ENCODE measurements around the gene WDR1.

Gene WDR1

DNA sequence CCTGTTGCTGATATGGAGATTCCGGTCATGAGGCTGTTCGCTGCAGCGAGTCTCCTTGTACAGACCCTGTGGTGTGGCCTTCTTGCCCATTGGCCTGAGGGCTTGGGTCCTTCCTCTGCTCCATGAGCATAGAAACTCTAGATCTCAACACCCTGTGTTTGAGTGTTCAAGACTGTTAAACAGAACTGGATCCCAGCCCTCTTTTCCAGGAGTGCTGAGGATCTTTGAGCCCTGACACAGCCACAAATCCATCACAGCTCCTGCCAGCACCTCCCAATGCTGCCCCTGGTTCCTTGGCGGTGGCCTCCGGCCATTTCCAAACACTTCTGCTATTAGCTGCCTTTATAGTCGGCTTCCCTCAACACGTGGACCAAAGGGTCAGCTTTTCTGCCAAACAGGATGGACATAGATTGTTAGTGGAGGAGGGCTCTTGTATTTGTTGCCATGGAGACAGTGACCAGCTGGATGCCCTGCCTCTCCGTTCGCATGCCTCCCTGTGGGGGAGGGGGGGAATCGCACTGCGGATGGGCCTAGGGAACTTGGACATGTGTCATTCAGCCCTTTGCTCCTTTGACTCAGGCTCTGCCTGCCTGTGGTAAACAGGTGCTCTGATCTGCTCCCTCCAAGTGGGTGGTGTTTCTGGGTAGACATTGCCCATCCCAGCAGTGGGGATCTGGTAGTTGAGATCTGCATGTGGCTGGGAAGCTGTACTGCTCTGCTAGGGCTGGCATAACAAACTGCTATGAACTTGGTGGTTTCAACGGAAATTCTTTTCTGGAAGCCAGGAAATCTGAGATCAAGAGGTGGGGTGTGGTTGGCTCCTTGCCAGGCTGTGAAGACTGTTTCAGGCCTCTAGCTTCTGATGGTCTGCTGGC lies 6.9 kb upstream of the WDR1 start:
- Mint-ChIP-seq H3K27ac (peak overlapping the region; percentile 27), H3K9me3 (no peaks in the 10 kb centered on the region), H3K4me1 (ENCODE audit: low read depth) (peaks cover 31% of the 10 kb centered on the region), H3K36me3 (ENCODE audit: low read depth) (no peaks in the 10 kb centered on the region), H3K4me3 (no peak overlapping the region), H3K27me3 (peaks cover 17% of the 10 kb centered on the region)
- intact Hi-C loops (cut with micrococcal nuclease), result no loop called here

DNA sequence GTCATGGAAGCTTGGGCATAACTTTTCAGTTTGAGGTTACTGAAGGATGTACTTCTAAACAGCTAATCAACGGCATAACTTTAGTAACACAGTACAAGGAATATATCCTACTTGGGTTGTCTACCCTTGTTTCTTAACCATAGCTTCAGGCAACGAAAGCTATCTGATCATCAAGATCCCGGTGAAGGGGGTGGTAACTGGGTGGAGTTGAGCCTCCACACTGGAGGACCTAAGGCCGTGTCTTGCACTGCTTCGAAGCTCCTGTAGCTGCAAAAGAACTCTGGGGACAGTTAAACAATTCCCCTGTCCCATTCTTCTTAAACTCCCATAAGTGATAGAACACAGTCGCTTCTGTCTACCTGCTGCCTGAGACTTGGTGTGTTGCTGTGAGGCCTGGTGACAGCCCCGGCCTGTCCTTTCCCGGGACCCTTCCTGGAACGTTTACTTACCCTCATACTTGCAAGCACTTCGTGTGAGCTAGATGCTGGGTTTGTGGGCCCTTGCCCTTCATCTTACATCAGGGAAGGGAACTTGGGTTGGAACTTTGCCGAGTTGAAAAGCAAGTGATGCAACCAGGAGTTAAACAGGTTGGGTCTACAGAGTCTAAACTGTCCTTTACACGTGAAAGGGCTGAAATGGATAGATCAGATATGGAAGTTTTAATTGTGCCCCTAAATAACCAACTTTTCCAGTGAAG lies 5.8 kb upstream of the WDR1 start:
- intact Hi-C loops (cut with micrococcal nuclease), result no loop called here
- no peak overlapping the region for H3K27ac Mint-ChIP-seq
- no peaks in the 10 kb centered on the region for H3K9me3 Mint-ChIP-seq
- H3K36me3 Mint-ChIP-seq (ENCODE audit: low read depth), result no peaks in the 10 kb centered on the region
- peaks cover 17% of the 10 kb centered on the region for H3K27me3 Mint-ChIP-seq
- H3K4me3 Mint-ChIP-seq, result no peak overlapping the region
- H3K4me1 Mint-ChIP-seq (ENCODE audit: low read depth), result peaks cover 42% of the 10 kb centered on the region

DNA sequence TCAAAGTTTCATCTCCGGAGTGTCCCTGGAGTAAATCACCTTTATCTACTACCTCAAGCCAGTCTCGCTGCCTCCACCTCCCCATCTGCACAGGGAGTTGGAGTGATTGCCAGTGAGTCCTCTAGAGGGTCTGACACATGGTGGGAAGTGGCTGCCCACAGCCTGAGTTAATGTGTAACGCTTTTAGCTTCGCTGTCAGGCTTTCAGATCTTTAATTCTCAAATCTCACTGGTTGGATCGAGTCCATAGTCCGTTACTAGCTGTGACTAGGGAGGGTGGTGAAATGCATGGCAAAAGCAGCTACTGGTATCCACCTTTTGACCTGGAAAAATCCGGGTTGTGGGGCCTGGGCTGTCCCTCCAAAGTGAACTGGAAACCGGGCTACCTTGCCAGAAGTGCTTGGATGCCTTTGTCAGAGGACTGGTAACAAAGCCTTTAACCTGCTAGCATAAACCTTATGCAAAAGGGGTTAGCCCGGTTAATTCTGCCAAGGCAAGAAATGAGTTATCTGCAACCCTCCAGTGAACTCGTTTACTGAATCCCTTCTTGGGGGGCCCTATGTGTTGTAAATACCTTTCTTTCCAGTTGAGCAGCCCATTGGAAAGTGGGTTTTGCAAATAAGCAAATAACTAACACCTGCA lies 5.1 kb upstream of the WDR1 start:
- Mint-ChIP-seq H3K27me3 (peaks cover 17% of the 10 kb centered on the region), H3K36me3 (ENCODE audit: low read depth) (peaks cover 5% of the 10 kb centered on the region), H3K4me1 (ENCODE audit: low read depth) (peaks cover 47% of the 10 kb centered on the region), H3K4me3 (no peak overlapping the region), H3K9me3 (no peaks in the 10 kb centered on the region), H3K27ac (peak overlapping the region; percentile 59)
- intact Hi-C loops (cut with micrococcal nuclease), result no loop called here

DNA sequence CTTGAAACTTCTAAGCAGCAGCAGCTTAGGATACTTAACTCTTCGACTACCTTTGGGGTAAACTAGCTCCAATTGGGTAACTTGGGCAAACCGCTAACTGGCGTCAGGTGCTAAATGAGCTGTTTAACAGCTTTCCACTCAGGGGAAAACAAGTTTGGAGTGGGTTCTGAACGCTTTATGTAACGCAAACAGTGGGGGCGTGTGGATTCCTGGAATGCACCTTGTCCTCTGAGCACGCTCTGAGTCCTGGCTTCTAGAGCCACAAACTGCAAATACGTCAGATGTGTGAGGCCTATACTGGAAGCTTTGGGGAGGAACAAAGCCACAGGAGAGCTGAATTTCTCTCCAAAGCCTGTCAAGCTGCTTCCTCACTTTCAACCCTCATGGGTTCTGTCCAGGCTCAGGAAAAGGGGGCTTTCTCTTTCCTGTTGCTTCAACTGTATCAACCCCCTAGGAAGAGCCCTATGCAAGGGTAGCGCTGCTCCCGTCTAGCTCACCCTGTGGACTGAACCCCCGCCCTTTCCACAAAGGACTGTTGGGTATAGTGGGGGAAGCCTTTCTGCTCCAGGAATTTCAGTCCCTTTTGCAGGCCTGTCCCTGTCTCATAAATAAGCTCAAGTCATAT lies 4.5 kb upstream of the WDR1 start:
- intact Hi-C loops (cut with micrococcal nuclease), result no loop called here

DNA sequence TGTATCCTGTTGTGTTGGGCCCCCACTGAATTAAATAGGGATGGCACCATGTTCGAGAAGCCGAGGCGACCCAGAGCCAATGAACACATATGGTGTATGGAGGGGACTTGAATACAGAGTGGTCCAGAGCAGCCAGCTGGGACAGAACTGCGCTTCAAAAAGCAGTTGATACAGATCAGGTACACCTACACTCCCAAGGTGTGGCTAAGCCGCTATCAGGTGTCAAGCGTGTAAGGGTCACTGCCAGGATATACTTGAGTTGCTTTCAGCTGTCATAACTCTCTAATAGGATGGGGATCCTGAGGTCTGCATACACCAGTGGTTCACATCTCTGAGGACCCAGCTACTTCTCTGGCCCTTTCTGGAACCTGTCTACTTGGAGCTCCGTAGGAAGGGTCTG lies 3.2 kb upstream of the WDR1 start:
- Mint-ChIP-seq H3K4me1 (ENCODE audit: low read depth) (peaks cover 54% of the 10 kb centered on the region), H3K4me3 (no peak overlapping the region), H3K27ac (no peak overlapping the region), H3K9me3 (no peaks in the 10 kb centered on the region), H3K27me3 (peaks cover 17% of the 10 kb centered on the region), H3K36me3 (ENCODE audit: low read depth) (peaks cover 21% of the 10 kb centered on the region)
- intact Hi-C loops (cut with micrococcal nuclease), result no loop called here

More for the DNA sequence above, 4.5 kb upstream of the WDR1 start:
- peak overlapping the region; percentile 59 for H3K27ac Mint-ChIP-seq
- H3K4me1 Mint-ChIP-seq (ENCODE audit: low read depth), result peaks cover 47% of the 10 kb centered on the region
- no peaks in the 10 kb centered on the region for H3K9me3 Mint-ChIP-seq
- no peak overlapping the region for H3K4me3 Mint-ChIP-seq
- peaks cover 8% of the 10 kb centered on the region for H3K36me3 Mint-ChIP-seq (ENCODE audit: low read depth)
- peaks cover 17% of the 10 kb centered on the region for H3K27me3 Mint-ChIP-seq

DNA sequence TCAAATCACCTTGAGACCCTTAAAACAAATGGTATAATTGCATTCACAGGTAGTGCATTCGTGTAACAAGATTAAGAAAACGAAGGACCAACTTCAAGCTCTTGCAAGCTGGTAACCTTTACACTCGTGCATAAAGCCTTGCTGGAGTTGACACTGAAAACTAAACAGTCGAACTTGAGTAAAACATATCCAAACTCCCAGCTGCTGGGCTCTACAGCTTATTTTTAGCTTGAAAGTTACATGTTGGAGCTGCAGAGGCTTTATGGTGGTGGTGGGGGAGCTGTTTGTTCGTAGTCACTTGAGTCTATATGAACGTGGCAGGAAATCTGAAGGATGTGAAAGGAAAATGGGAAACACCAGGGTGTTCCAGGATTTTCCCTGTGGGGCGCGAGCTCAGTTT lies 2.7 kb upstream of the WDR1 start:
- Mint-ChIP-seq H3K4me1 (ENCODE audit: low read depth) (peaks cover 54% of the 10 kb centered on the region), H3K36me3 (ENCODE audit: low read depth) (peaks cover 26% of the 10 kb centered on the region), H3K9me3 (no peaks in the 10 kb centered on the region), H3K4me3 (no peak overlapping the region), H3K27me3 (peaks cover 17% of the 10 kb centered on the region), H3K27ac (no peak overlapping the region)
- intact Hi-C loops (cut with micrococcal nuclease), result no loop called here

DNA sequence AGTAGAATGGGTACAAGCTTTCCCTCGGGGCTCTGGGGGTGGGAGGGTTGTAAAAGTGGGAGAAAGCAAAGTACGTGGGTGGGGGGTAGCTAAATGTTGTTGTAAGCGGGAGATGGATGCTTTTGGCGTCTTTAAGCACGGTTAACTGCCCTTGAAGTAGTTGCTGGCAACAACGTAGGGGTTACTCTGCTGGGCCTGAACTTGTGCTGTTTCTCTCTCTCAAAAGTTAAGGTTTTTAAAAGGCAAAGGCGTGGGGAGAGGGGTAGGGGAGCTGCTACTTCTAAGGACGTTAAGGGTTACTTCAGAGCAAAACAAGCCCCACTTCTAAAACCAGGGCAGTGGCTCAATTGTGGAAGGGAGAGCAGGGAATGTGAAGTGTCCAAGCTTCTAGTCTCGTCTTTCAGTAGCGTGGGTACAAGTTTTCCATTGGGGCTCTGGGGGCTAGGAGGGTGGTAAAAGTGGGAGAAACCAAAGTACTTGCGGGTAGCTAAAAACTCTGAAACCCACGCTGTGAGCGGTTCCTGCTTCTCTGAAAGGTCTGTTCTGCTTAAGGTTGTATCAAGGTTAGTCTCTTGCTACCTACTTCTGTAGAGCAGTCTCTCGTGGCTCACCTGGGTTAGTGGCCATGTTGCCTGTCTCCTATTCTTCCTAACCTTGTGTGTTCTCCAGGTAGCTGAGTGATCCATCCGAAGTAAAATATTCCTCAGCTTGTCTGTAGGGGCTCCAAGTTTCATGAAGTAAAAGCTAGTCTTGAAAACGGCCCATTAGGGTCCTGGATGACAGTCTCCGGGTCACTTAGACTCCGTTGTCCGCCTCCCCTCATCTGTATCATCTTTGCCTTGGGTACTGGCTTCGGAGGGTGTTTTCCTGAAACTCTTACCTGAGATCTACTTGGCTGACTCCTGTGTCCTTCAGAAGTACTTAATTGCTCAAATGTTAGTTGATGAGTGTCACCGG lies 1.7 kb upstream of the WDR1 start:
- peak overlapping the region; percentile 99 for H3K27ac Mint-ChIP-seq
- intact Hi-C loops (cut with micrococcal nuclease), result no loop called here
- peaks cover 35% of the 10 kb centered on the region for H3K36me3 Mint-ChIP-seq (ENCODE audit: low read depth)

DNA sequence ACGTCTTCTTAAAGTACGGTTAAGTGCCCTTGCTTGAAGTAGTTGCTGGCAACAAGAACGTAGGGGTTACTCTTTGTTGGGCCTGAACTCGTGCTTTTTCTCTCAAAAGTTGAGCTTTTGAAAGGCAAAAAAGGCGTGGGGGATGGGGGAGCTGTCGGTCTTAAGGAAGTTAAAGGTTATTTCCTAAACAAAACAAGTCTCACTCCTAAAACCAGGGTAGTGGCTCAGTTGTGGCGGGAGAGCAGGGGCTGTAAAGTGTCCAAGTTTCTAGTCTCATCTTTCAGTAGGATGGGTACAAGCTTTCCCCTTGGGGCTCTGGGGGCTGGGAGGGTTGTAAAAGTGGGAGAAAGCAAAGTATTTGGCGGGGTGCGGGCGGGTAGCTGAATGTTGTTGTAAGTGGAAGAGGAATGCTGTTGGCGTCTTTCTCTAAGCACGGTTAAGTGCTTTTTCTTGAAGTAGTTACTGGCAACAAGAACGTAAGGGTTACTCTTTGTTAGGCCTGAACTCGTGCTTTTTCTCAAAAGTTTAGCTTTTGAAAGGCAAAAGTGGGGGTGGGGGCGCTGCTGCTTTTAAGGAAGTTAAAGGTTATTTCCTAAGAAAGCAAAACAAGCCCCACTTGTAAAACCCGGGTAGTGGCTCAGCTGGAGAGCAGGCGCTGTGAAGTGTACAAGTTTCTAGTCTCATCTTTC lies 904 bp upstream of the WDR1 start:
- Mint-ChIP-seq H3K4me3 (peak overlapping the region; percentile 78), H3K9me3 (no peaks in the 10 kb centered on the region), H3K4me1 (ENCODE audit: low read depth) (peaks cover 62% of the 10 kb centered on the region), H3K27ac (peak overlapping the region; percentile 99), H3K36me3 (ENCODE audit: low read depth) (peaks cover 44% of the 10 kb centered on the region), H3K27me3 (peaks cover 15% of the 10 kb centered on the region)
- intact Hi-C loops (cut with micrococcal nuclease), result loop anchor here (2.0 kb wide), 1 partner anchor 99 kb away; no protein-coding TSS in a partner anchor

More for the DNA sequence above, 1.7 kb upstream of the WDR1 start:
- H3K27me3 Mint-ChIP-seq, result peaks cover 17% of the 10 kb centered on the region
- H3K4me1 Mint-ChIP-seq (ENCODE audit: low read depth), result peaks cover 54% of the 10 kb centered on the region
- peak overlapping the region; percentile 78 for H3K4me3 Mint-ChIP-seq
- no peaks in the 10 kb centered on the region for H3K9me3 Mint-ChIP-seq

DNA sequence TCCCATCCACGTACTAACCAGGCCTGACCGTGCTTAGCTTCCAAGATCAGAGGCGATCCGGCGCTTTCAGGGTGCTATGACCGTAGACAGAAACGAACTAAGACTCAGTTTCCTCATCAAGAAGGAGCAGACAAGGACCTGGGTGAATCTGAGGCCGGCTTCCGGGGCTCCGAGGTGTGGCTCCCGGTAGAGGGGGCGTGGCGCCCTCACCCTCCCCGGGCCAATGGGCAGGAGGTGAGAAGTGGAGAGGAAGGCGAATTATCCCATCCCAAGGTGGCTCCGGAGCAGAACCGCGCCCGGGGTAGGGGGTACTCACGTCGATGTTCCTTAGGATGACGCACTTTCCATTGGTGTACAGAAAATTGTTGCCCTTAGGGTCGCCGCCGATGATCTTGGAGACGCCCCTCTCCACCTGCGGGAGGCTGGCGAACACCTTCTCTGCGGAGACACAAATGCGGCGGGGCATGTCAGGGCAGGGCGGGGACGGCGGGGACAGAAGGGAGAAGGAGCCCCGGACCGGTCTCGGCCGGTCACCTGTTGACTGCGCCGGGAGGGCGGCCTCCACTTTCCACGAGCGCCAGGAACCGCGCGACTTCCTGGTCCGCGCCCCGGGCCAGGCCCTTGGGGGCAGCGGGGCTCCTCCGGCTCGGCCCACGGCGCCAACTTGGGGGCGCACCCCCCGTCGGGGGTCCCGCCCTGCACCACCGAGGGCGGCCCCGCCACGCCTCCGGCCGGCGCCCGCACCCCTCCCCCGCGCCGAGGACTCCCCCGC lies 616 bp downstream of the WDR1 start:
- peak overlapping the region; percentile 99 for H3K27ac Mint-ChIP-seq
- H3K4me1 Mint-ChIP-seq (ENCODE audit: low read depth), result peaks cover 72% of the 10 kb centered on the region
- intact Hi-C loops (cut with micrococcal nuclease), result loop anchor here (1.0 to 2.0 kb wide), 2 partner anchors 20 to 97 kb away; no protein-coding TSS in a partner anchor
- peak overlapping the region; percentile 95 for H3K4me3 Mint-ChIP-seq
- no peaks in the 10 kb centered on the region for H3K9me3 Mint-ChIP-seq
- H3K27me3 Mint-ChIP-seq, result peaks cover 9% of the 10 kb centered on the region
- H3K36me3 Mint-ChIP-seq (ENCODE audit: low read depth), result peaks cover 59% of the 10 kb centered on the region

DNA sequence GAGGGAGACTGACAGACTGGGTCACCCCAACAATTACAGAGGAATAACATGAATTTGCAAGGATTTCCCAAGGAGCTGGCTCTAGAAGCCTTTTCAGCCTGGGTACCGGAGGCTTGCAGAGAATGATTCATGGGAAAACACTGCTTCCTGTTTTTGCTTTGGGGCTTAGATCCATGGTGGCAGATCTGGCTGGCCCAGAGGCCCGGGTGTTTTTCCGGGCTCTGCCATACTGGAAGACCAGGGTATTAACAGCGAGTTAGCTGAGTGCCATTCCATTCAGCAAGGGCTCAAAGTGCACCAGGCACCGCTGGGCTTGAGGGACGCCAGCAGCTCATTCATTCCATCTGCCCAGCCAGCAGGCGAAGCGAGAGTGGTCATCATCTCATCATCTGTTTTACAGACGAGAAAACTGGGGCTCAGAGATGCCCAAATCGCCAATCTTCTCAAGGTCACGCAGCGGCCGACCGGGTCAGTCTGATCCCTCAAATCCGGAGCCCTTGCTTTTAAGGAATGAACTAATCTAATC lies 1.3 kb downstream of the WDR1 start:
- Mint-ChIP-seq H3K27ac (peak overlapping the region; percentile 99), H3K4me3 (peak overlapping the region; percentile 95), H3K27me3 (peaks cover 3% of the 10 kb centered on the region), H3K36me3 (ENCODE audit: low read depth) (peaks cover 65% of the 10 kb centered on the region), H3K9me3 (no peaks in the 10 kb centered on the region), H3K4me1 (ENCODE audit: low read depth) (peaks cover 76% of the 10 kb centered on the region)
- intact Hi-C loops (cut with micrococcal nuclease), result no loop called here

DNA sequence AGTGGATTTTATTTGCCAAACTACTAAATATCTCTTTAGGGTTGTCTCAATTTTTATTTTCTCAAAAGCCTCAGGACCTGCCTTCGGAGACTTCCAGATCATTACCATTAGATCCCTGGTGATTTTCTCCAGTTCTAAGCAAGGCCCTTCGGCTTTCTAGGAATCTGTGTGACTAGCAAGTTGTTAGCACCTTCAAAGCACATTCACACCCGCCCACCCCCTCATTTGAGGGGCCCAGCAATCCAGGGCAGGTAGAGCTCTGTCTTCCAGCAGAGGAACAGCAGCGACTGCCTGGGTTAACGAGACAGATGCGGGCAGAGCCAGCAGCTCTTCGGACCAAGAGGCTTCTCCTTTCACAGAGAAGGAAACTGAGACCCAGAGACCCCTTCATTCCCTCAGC lies 2.0 kb downstream of the WDR1 start:
- intact Hi-C loops (cut with micrococcal nuclease), result no loop called here
- Mint-ChIP-seq H3K4me3 (peak overlapping the region; percentile 95), H3K9me3 (no peaks in the 10 kb centered on the region), H3K36me3 (ENCODE audit: low read depth) (peaks cover 72% of the 10 kb centered on the region), H3K27me3 (no peaks in the 10 kb centered on the region), H3K4me1 (ENCODE audit: low read depth) (peaks cover 83% of the 10 kb centered on the region), H3K27ac (peak overlapping the region; percentile 99)

DNA sequence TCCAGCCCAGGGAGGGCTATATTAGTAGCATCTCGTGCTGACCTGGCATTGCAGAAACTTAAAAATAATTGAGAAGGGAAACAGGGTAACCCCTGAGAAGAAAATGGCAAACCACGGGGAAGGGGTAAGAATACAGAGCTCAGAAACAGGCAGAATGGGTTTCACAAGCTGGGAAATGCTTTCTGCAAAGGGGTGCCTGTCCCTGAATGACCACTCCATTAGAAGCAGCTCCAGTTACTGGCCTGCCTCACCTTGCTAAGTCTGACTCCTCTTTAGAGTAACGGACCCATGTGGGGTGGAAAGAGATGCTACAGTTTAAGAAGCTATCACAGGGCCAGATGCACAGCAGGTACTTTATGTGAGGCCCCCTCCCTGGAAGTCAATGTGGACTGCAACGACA lies 2.5 kb downstream of the WDR1 start:
- Mint-ChIP-seq H3K27me3 (no peaks in the 10 kb centered on the region), H3K36me3 (ENCODE audit: low read depth) (peaks cover 77% of the 10 kb centered on the region), H3K4me3 (no peak overlapping the region), H3K27ac (no peak overlapping the region), H3K4me1 (ENCODE audit: low read depth) (peaks cover 88% of the 10 kb centered on the region), H3K9me3 (no peaks in the 10 kb centered on the region)
- intact Hi-C loops (cut with micrococcal nuclease), result no loop called here
